Measurements from ENCODE around the gene ONECUT3.
A peak's percentile ranks its signal among the peaks of the same experiment; 100 is the strongest.

Gene ONECUT3

GRCh38 chr19:1823020-1823419 is 69.7 kb downstream of the ONECUT3 start:
- in situ Hi-C loops (cut with MboI; ENCODE audit: low pct_unique_long_range_greater_than_20kb, low sequenced_read_pairs) = no loop called here
- no peak for DNase-seq

- no peak for DNase-seq
- in situ Hi-C loops (cut with MboI; ENCODE audit: low pct_unique_long_range_greater_than_20kb, low sequenced_read_pairs) = no loop called here
Measured at GRCh38 chr19:1823539-1824251, 70.4 kb downstream of the ONECUT3 start.

- in situ Hi-C loops (cut with MboI; ENCODE audit: low pct_unique_long_range_greater_than_20kb, low sequenced_read_pairs) = no loop called here
- DNase-seq = no peak
Measured at GRCh38 chr19:1824252-1824622, 70.9 kb downstream of the ONECUT3 start.

GRCh38 chr19:1825909-1826556 is 72.7 kb downstream of the ONECUT3 start:
- in situ Hi-C loops (cut with MboI; ENCODE audit: low pct_unique_long_range_greater_than_20kb, low sequenced_read_pairs) = no loop called here
- DNase-seq = peak; percentile 70

- in situ Hi-C loops (cut with MboI; ENCODE audit: low pct_unique_long_range_greater_than_20kb, low sequenced_read_pairs) = no loop called here
- no peak for DNase-seq
Measured at GRCh38 chr19:1826557-1827521, 73.5 kb downstream of the ONECUT3 start.

GRCh38 chr19:1827566-1828278 is 74.4 kb downstream of the ONECUT3 start:
- in situ Hi-C loops (cut with MboI; ENCODE audit: low pct_unique_long_range_greater_than_20kb, low sequenced_read_pairs) = no loop called here

GRCh38 chr19:1828279-1829238 is 75.3 kb downstream of the ONECUT3 start:
- no peak for DNase-seq
- in situ Hi-C loops (cut with MboI; ENCODE audit: low pct_unique_long_range_greater_than_20kb, low sequenced_read_pairs) = no loop called here

More at GRCh38 chr19:1827566-1828278, 74.4 kb downstream of the ONECUT3 start:
- DNase-seq = no peak

- DNase-seq = no peak
- in situ Hi-C loops (cut with MboI; ENCODE audit: low pct_unique_long_range_greater_than_20kb, low sequenced_read_pairs) = no loop called here
Measured at GRCh38 chr19:1829958-1830357, 76.7 kb downstream of the ONECUT3 start.

- DNase-seq = no peak
- in situ Hi-C loops (cut with MboI; ENCODE audit: low pct_unique_long_range_greater_than_20kb, low sequenced_read_pairs) = no loop called here
Measured at GRCh38 chr19:1830568-1830967, 77.3 kb downstream of the ONECUT3 start.
